Activated B cell treated with CpG ODN at 0.5 μM for 24 hours (primary cell): ENCODE measurements around the gene AACS. TPM values are rescaled to one million over a fixed set of nuclear protein-coding genes. Genes with fewer than 3 reads are reported as not detected.

ENCODE experiments used
- ATAC-seq: fragments of 200-7000 bp; cut with Tn5 transposase; one replicate; pipeline ENCODE4 v1.10.0; 2021; ENCODE audit warnings: low read depth, mild to moderate bottlenecking, moderate library complexity
- CTCF ChIA-PET: fragments of 350-600 bp; sonication (Branson Sonifier 250); formaldehyde crosslinking; loops from one replicate; lab custom pipeline; 2021; ENCODE audit warnings: antibody characterized with exemption; lab: Charles Lee
- POLR2A ChIA-PET: fragments of 350-600 bp; sonication (Branson Sonifier 250); formaldehyde crosslinking; loops from one replicate; lab custom pipeline; 2021; ENCODE audit warnings: antibody characterized with exemption; lab: Charles Lee
- DNase-seq: peaks from one replicate; pipeline ENCODE4 v3.0.0; 2022
- H3K27ac Mint-ChIP-seq: one replicate; pipeline ENCODE4 v1.8.0; 2020; ENCODE audit warnings: mixed read lengths
- H3K27me3 Mint-ChIP-seq: one replicate; pipeline ENCODE4 v1.8.0; 2021; ENCODE audit warnings: mixed read lengths
- H3K36me3 Mint-ChIP-seq: one replicate; pipeline ENCODE4 v1.8.0; 2021; ENCODE audit warnings: low read depth, mixed read lengths
- H3K4me1 Mint-ChIP-seq: one replicate; pipeline ENCODE4 v1.8.0; 2021; ENCODE audit warnings: mixed read lengths
- H3K4me3 Mint-ChIP-seq: one replicate; pipeline ENCODE4 v1.8.0; 2020; ENCODE audit warnings: mild to moderate bottlenecking, mixed read lengths
- H3K9me3 Mint-ChIP-seq: one replicate; pipeline ENCODE4 v1.8.0; 2020; ENCODE audit warnings: mixed read lengths
- CTCF ChIP-seq: fragments of 200-600 bp; IDR thresholded peaks from one replicate; pipeline ENCODE4 v1.8.0; 2022; ENCODE audit warnings: antibody characterized with exemption, mild to moderate bottlenecking
- intact Hi-C: fragments of 100-400 bp; cut with micrococcal nuclease; formaldehyde crosslinking; loops from one replicate; pipeline ENCODE4 v1.15.1; 2024
- total RNA-seq: library from RNA; stranded (reverse); gene quantifications from 2 replicates; pipeline ENCODE4 v1.2.3, GENCODE V29; 2022

Gene AACS
- total RNA-seq, 1 donor from 2014 or later, result 18.7 TPM

DNA sequence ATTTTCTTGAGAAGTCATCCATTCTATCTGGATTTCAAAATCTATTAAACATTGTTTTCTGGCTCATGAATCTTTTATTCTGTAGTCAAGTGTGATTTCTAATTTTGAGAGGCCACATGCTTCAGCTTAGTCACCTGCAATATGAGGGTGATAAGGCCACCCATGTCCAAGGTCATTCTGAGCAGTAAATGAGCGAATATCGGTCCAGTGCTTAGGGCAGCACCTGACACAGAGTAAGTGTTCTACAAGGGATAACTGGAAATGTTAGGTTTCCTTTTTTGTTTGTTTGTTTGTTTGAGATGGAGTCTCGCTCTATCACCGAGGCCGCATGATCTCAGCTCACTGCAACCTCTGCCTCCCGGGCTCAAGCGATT, 34.2 kb downstream of the AACS start:
- Mint-ChIP-seq H3K4me1 (no peaks in the 10 kb centered on the region), H3K36me3 (peaks cover 17% of the 10 kb centered on the region), H3K27ac (no peak overlapping the region), H3K4me3 (no peak overlapping the region), H3K9me3 (no peaks in the 10 kb centered on the region), H3K27me3 (no peaks in the 10 kb centered on the region)
- DNase-seq (no peak), ATAC-seq (no peak)
- no peak for TF ChIP-seq CTCF
- POLR2A ChIA-PET, result no interaction called here
- intact Hi-C loops, result no loop called here
- CTCF ChIA-PET, result no interaction called here

- CTCF ChIA-PET, result no interaction called here
Measured at GRCh38 chr12:125100551-125101434, 35.6 kb downstream of the AACS start.

GRCh38 chr12:125104982-125105381, 39.7 kb downstream of the AACS start:
- no peak overlapping the region for H3K4me3 Mint-ChIP-seq
- intact Hi-C loops, result no loop called here
- no peak overlapping the region for H3K27ac Mint-ChIP-seq
- H3K36me3 Mint-ChIP-seq, result peaks cover 29% of the 10 kb centered on the region
- H3K27me3 Mint-ChIP-seq, result no peaks in the 10 kb centered on the region
- DNase-seq (no peak), ATAC-seq (no peak)
- TF ChIP-seq CTCF, result no peak
- H3K9me3 Mint-ChIP-seq, result no peaks in the 10 kb centered on the region
- POLR2A ChIA-PET, result no interaction called here
- CTCF ChIA-PET, result no interaction called here
- no peaks in the 10 kb centered on the region for H3K4me1 Mint-ChIP-seq

More at GRCh38 chr12:125100551-125101434, 35.6 kb downstream of the AACS start:
- Mint-ChIP-seq H3K27ac (no peak overlapping the region), H3K4me3 (no peak overlapping the region), H3K9me3 (no peaks in the 10 kb centered on the region), H3K36me3 (peaks cover 17% of the 10 kb centered on the region), H3K27me3 (no peaks in the 10 kb centered on the region), H3K4me1 (no peaks in the 10 kb centered on the region)
- intact Hi-C loops, result no loop called here
- no peak for DNase-seq
- no peak for TF ChIP-seq CTCF
- no peak for ATAC-seq
- POLR2A ChIA-PET, result no interaction called here

DNA sequence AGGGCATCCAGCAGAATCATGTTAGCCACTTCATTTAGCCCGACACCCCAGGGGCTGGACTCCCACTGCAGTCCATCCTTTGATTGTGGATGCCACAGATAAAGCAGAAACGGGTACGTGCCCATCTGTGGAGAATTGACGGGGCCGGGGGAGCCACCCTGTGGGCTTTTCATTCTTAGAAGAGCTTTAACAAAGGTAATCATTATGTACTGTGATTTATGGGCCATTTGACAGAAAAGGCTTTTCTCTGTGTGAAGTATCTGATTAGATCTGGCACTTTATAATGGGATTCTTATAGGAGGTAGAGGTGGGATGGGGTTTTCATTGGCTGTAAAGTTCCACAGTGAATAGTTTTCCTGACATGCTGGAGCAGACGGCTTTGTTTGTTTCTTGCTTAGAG, 40.4 kb downstream of the AACS start:
- TF ChIP-seq CTCF, result no peak
- H3K9me3 Mint-ChIP-seq, result no peaks in the 10 kb centered on the region
- ChIA-PET POLR2A (no interaction called here), CTCF (no interaction called here)
- H3K27me3 Mint-ChIP-seq, result no peaks in the 10 kb centered on the region
- H3K36me3 Mint-ChIP-seq, result peaks cover 34% of the 10 kb centered on the region
- no peaks in the 10 kb centered on the region for H3K4me1 Mint-ChIP-seq
- DNase-seq (no peak), ATAC-seq (no peak)
- H3K27ac Mint-ChIP-seq, result no peak overlapping the region
- H3K4me3 Mint-ChIP-seq, result no peak overlapping the region
- intact Hi-C loops, result no loop called here

DNA sequence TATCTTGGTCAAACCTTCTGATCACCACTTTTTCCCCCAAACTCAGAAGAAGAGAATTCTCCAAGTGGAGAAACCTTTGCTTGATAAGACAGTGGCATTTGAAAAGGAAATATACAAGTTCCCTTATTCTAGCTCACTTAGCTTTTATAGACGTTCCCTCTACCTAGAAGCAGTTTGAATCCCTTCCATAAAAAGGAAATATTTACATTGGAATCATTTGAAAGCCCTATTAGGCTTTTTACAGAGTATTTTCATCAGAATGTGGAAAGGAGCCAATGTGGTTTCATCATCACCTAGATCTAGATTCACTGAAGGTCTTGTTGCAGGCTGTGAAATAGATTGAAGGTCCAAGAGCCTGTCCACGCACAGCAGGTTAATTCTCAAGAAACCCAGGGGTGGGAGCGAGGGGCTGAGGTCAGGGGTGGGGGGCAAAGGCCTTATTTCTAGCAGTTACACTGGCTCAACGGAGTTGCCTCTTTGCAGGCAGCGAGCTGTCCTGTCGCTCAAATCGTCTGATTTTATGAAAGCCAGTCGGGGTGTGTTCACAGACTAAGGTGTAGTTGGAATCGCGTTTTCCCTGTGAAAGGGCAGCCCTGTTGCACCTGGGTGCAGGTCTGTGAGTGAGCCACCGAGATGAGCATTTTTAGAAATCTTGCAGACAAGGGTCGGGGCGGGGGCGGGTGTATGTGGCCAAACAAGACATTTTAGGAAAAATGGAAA, 45.6 kb downstream of the AACS start:
- DNase-seq, result no peak
- CTCF ChIA-PET, result no interaction called here
- H3K9me3 Mint-ChIP-seq, result no peaks in the 10 kb centered on the region
- H3K27me3 Mint-ChIP-seq, result no peaks in the 10 kb centered on the region
- no peaks in the 10 kb centered on the region for H3K4me1 Mint-ChIP-seq
- intact Hi-C loops, result no loop called here
- POLR2A ChIA-PET, result no interaction called here
- H3K27ac Mint-ChIP-seq, result no peak overlapping the region
- ATAC-seq, result no peak
- H3K4me3 Mint-ChIP-seq, result no peak overlapping the region
- TF ChIP-seq CTCF, result no peak
- peaks cover 21% of the 10 kb centered on the region for H3K36me3 Mint-ChIP-seq
